ENCODE data around the gene MED7. TPM values are rescaled to one million over a fixed set of nuclear protein-coding genes. Genes with fewer than 3 reads are reported as not detected.

The MED7 gene
- polyA plus RNA-seq, 1 donor from 2014 or later, result 27.2 TPM

- H3K4me2 ChIP-seq (ENCODE audit: low read length), result no peak overlapping the region
- no peak overlapping the region for H2AFZ ChIP-seq (ENCODE audit: low read depth, low read length)
- H3K27me3 ChIP-seq (ENCODE audit: insufficient read depth, low read depth, low read length), result no peaks in the 10 kb centered on the region
- no peaks in the 10 kb centered on the region for H3K36me3 ChIP-seq (ENCODE audit: insufficient read depth, low read length)
- no peak for TF ChIP-seq POLR2AphosphoS5 (IDR thresholded peaks at IDR 0.05)
- TF ChIP-seq MXI1 (conservative IDR thresholded peaks at IDR 0.05; ENCODE audit: poor library complexity, severe bottlenecking), result no peak
- TF ChIP-seq TAF1 (IDR thresholded peaks at IDR 0.05; ENCODE audit: low read depth), result no peak
- TF ChIP-seq RAD21 (conservative IDR thresholded peaks at IDR 0.05), result no peak
- TF ChIP-seq CTCF (IDR thresholded peaks at IDR 0.05; ENCODE audit: poor library complexity, severe bottlenecking), result no peak
- no peak for TF ChIP-seq REST (IDR thresholded peaks at IDR 0.05; ENCODE audit: borderline replicate concordance)
- no peak for TF ChIP-seq EZH2 (IDR thresholded peaks at IDR 0.05; ENCODE audit: borderline replicate concordance, insufficient read depth, low read length, poor library complexity, severe bottlenecking)
- no peak for TF ChIP-seq EP300 (conservative IDR thresholded peaks at IDR 0.05; ENCODE audit: poor library complexity, severe bottlenecking)
- TF ChIP-seq SMC3 (conservative IDR thresholded peaks at IDR 0.05; ENCODE audit: poor library complexity), result no peak
- no peaks in the 10 kb centered on the region for H3K79me2 ChIP-seq (replicated peaks; ENCODE audit: insufficient read depth, low read length)
- H3K4me3 ChIP-seq (ENCODE audit: low read length), result no peak overlapping the region
- H3K9me3 ChIP-seq (ENCODE audit: low read length), result no peaks in the 10 kb centered on the region
- no peaks in the 10 kb centered on the region for H4K20me1 ChIP-seq (ENCODE audit: insufficient read depth)
- no peak overlapping the region for H3K9ac ChIP-seq (ENCODE audit: low read length)
- H3F3A ChIP-seq (ENCODE audit: insufficient read depth, low read length, poor library complexity, severe bottlenecking), result no peaks in the 10 kb centered on the region
- no peak overlapping the region for H3K27ac ChIP-seq (ENCODE audit: low read length)
- H3K9me2 ChIP-seq (ENCODE audit: insufficient read depth, low read length), result no peaks in the 10 kb centered on the region
These were observed 20.4 kb upstream of the MED7 start for GRCh38 chr5:157162919-157163510.

- Histone ChIP-seq H3F3A (ENCODE audit: insufficient read depth, low read length, poor library complexity, severe bottlenecking) (no peaks in the 10 kb centered on the region), H4K20me1 (ENCODE audit: insufficient read depth) (no peaks in the 10 kb centered on the region), H3K9ac (ENCODE audit: low read length) (no peak overlapping the region), H3K9me2 (ENCODE audit: insufficient read depth, low read length) (no peaks in the 10 kb centered on the region), H3K79me2 (replicated peaks; ENCODE audit: insufficient read depth, low read length) (no peaks in the 10 kb centered on the region), H2AFZ (ENCODE audit: low read depth, low read length) (no peak overlapping the region), H3K9me3 (ENCODE audit: low read length) (no peaks in the 10 kb centered on the region), H3K27me3 (ENCODE audit: insufficient read depth, low read depth, low read length) (no peaks in the 10 kb centered on the region), H3K4me2 (ENCODE audit: low read length) (no peak overlapping the region), H3K27ac (ENCODE audit: low read length) (no peak overlapping the region), H3K4me3 (ENCODE audit: low read length) (no peak overlapping the region), H3K36me3 (ENCODE audit: insufficient read depth, low read length) (no peaks in the 10 kb centered on the region)
- TF ChIP-seq RAD21 (conservative IDR thresholded peaks at IDR 0.05) (no peak), MXI1 (conservative IDR thresholded peaks at IDR 0.05; ENCODE audit: poor library complexity, severe bottlenecking) (no peak), EP300 (conservative IDR thresholded peaks at IDR 0.05; ENCODE audit: poor library complexity, severe bottlenecking) (no peak), REST (IDR thresholded peaks at IDR 0.05; ENCODE audit: borderline replicate concordance) (no peak), POLR2AphosphoS5 (IDR thresholded peaks at IDR 0.05) (no peak), EZH2 (IDR thresholded peaks at IDR 0.05; ENCODE audit: borderline replicate concordance, insufficient read depth, low read length, poor library complexity, severe bottlenecking) (no peak), TAF1 (IDR thresholded peaks at IDR 0.05; ENCODE audit: low read depth) (no peak), SMC3 (conservative IDR thresholded peaks at IDR 0.05; ENCODE audit: poor library complexity) (no peak), CTCF (IDR thresholded peaks at IDR 0.05; ENCODE audit: poor library complexity, severe bottlenecking) (no peak)
These were observed 19.3 kb upstream of the MED7 start for GRCh38 chr5:157161996-157162395.

Measured in neural cell (in vitro differentiated cells).